ENCODE results near the gene AJAP1.

Gene AJAP1

GRCh38 chr1:4690951-4691675 is 36.7 kb downstream of the AJAP1 start:
- Histone ChIP-seq H3K27me3 (no peaks in the 10 kb centered on the region), H3K36me3 (no peaks in the 10 kb centered on the region), H3K9me3 (no peaks in the 10 kb centered on the region), H3K4me3 (ENCODE audit: low read depth, low read length) (no peak overlapping the region), H3K4me1 (no peaks in the 10 kb centered on the region)
- no peak for DNase-seq
- TF ChIP-seq CTCF (IDR thresholded peaks at IDR 0.05; ENCODE audit: low read depth, low read length): no peak

GRCh38 chr1:4691766-4692405 is 37.5 kb downstream of the AJAP1 start:
- Histone ChIP-seq H3K36me3 (no peaks in the 10 kb centered on the region), H3K27me3 (no peaks in the 10 kb centered on the region), H3K9me3 (no peaks in the 10 kb centered on the region), H3K4me3 (ENCODE audit: low read depth, low read length) (no peak overlapping the region), H3K4me1 (no peaks in the 10 kb centered on the region)
- no peak for DNase-seq
- TF ChIP-seq CTCF (IDR thresholded peaks at IDR 0.05; ENCODE audit: low read depth, low read length): no peak

- Histone ChIP-seq H3K4me1 (no peaks in the 10 kb centered on the region), H3K36me3 (no peaks in the 10 kb centered on the region), H3K27me3 (no peaks in the 10 kb centered on the region), H3K9me3 (no peaks in the 10 kb centered on the region), H3K4me3 (ENCODE audit: low read depth, low read length) (no peak overlapping the region)
- no peak for DNase-seq
- TF ChIP-seq CTCF (IDR thresholded peaks at IDR 0.05; ENCODE audit: low read depth, low read length): no peak
Observed at GRCh38 chr1:4692437-4692836, 38.0 kb downstream of the AJAP1 start.

- Histone ChIP-seq H3K9me3 (no peaks in the 10 kb centered on the region), H3K27me3 (no peaks in the 10 kb centered on the region), H3K4me1 (no peaks in the 10 kb centered on the region)
Observed at GRCh38 chr1:4693331-4693730, 38.9 kb downstream of the AJAP1 start.

GRCh38 chr1:4693891-4694290 is 39.5 kb downstream of the AJAP1 start:
- Histone ChIP-seq H3K4me1 (no peaks in the 10 kb centered on the region), H3K36me3 (no peaks in the 10 kb centered on the region), H3K27me3 (no peaks in the 10 kb centered on the region), H3K4me3 (ENCODE audit: low read depth, low read length) (no peak overlapping the region), H3K9me3 (no peaks in the 10 kb centered on the region)
- no peak for TF ChIP-seq CTCF (IDR thresholded peaks at IDR 0.05; ENCODE audit: low read depth, low read length)
- no peak for DNase-seq

More at GRCh38 chr1:4693331-4693730, 38.9 kb downstream of the AJAP1 start:
- Histone ChIP-seq H3K36me3 (no peaks in the 10 kb centered on the region), H3K4me3 (ENCODE audit: low read depth, low read length) (no peak overlapping the region)
- no peak for DNase-seq
- TF ChIP-seq CTCF (IDR thresholded peaks at IDR 0.05; ENCODE audit: low read depth, low read length): no peak

GRCh38 chr1:4694492-4694891 is 40.1 kb downstream of the AJAP1 start:
- no peaks in the 10 kb centered on the region for H3K27me3 ChIP-seq
- H3K4me3 ChIP-seq (ENCODE audit: low read depth, low read length): no peak overlapping the region
- no peaks in the 10 kb centered on the region for H3K36me3 ChIP-seq
- no peaks in the 10 kb centered on the region for H3K9me3 ChIP-seq
- no peak for TF ChIP-seq CTCF (IDR thresholded peaks at IDR 0.05; ENCODE audit: low read depth, low read length)
- DNase-seq: no peak
- no peaks in the 10 kb centered on the region for H3K4me1 ChIP-seq
